GM12874 (cell line): Measurements from ENCODE around the gene NIP7.

Source experiments
- TF ChIP-seq, protein P1 (sequence below): IDR thresholded peaks from 2 replicates; pipeline ENCODE4 v1.5.1; 2011; ENCODE audit warnings: low read depth, mild to moderate bottlenecking, control low read depth, low read length, moderate library complexity; ENCODE audit not compliant: insufficient read depth

The NIP7 gene

DNA sequence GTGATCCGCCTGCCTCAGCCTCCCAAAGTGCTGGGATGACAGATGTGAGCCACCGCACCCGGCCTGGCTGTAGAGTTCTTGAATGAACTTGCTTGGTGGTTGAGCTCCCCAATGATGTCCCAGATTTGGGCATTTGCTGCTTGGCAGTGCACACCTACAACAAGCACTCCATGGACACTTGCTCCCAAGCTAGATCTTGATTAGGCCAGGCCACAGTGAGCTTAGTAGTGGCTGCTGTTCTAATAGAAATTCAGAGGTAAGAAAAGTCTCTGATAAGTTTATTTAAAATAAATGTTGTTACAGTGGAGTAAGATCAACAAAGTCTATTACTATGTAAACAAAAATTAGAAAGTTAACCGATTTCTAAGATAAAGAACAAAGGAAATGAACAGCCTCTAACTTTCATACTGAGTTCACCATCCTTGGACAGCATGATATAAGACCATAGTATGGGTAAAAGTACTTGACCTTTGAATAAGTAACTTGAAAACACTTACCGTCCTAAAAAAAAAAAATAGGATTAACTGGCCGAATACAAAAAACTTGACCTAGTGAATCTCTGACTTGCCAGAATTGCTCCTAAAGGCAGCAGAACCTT lies 11.1 kb downstream of the NIP7 start:
- TF ChIP-seq, protein P1, sequence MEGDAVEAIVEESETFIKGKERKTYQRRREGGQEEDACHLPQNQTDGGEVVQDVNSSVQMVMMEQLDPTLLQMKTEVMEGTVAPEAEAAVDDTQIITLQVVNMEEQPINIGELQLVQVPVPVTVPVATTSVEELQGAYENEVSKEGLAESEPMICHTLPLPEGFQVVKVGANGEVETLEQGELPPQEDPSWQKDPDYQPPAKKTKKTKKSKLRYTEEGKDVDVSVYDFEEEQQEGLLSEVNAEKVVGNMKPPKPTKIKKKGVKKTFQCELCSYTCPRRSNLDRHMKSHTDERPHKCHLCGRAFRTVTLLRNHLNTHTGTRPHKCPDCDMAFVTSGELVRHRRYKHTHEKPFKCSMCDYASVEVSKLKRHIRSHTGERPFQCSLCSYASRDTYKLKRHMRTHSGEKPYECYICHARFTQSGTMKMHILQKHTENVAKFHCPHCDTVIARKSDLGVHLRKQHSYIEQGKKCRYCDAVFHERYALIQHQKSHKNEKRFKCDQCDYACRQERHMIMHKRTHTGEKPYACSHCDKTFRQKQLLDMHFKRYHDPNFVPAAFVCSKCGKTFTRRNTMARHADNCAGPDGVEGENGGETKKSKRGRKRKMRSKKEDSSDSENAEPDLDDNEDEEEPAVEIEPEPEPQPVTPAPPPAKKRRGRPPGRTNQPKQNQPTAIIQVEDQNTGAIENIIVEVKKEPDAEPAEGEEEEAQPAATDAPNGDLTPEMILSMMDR: no peak

DNA sequence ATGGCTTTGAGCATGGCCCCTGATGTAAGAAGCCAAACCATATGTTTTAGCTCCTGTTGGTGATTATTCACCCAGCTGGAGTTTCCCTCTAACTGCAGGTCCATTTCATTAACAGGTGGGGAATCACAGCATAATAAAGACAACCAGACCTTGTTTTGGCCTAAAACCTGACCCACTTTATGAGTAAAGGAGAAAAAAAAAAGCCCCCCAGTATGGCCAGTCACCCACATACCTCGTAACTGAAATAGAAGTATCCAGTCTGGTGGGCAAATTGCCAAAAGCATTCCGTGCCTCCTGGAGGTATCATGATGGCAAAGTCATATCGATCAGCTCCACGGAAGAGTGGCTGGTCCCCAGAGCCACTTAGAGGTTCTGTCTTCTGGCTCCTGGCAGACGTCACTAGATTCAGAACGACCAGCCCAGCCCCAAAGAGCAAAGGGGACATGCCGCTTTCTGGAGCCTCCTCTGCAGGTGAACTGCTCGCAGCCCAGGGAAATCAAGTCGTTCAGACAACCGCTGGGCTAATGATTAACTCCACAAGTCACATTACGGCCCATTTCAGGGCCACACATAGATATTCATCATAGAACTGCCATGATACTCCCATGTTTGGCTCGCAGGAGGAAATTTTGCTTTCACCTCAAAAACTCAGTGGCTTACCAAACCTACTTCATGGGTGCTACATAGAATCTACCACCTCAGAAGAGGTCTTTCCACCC lies 11.9 kb downstream of the NIP7 start, which contains the start of gene TMED6:
Gene TMED6, minus strand, starts transcription at position 478 of the 719 bp plus-strand sequence. Its CDS starts 33 bp downstream, at position 445.
- TF ChIP-seq, protein P1: no peak

DNA sequence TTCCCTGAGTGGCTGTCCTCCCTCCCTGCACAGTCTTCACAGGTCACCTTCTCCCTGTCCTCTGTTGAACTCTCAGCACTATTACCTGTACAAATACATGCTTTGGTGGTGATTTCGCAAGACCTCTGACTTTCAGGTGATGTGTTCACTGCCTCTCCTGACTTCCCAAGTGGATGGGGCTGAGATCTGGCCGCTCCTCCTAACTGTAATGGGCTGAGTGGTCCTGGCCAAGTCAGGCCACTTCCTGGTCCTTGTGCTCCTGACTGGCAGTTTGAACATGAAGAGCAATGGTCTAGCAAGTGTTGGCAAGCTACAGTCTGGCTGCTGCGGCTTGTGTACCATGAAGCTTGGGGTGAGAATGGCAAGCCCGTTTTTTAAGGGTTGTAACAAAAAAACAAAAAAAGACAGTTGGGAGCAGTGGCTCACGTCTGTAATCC lies 23.7 kb downstream of the NIP7 start:
- TF ChIP-seq, protein P1: no peak

DNA sequence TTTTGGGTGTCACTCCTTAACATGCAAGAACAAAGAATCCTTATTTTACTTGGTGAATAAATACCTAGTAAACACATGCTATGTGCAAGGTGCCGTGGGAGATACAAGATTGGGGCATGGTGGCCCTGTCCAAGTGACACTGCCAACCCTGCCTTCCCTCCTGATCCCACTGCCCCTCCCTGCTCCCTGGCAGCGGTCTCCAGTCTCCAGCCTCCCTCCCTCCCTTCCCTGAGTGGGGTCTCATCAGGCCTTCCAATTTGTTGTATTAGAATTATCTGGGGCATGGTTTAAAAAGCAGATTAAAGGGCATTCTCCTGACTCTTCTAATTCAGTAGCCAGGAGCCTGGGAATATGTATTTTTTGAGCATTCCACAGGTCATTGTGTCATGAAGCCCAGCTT lies 24.5 kb downstream of the NIP7 start:
- TF ChIP-seq, protein P1: no peak

DNA sequence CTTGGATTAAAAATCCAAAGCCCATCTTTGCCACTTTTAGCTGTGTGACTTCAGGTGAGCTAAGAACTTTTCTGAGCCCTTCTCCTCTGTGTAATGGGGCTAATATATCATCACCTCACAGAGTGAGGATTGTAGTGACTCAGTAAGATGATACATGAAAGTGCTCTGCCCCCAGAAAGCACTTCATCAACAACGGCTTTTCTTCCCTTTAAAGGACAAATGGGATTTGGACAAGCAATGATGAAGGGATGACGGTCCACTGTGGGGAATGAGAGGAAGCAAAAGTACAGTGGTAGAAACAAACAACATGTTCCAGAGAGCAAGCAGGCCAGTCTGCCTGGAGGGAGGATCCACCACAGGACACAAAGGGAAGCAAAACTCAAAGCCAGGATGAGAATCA lies 26.3 kb downstream of the NIP7 start:
- TF ChIP-seq, protein P1: no peak

DNA sequence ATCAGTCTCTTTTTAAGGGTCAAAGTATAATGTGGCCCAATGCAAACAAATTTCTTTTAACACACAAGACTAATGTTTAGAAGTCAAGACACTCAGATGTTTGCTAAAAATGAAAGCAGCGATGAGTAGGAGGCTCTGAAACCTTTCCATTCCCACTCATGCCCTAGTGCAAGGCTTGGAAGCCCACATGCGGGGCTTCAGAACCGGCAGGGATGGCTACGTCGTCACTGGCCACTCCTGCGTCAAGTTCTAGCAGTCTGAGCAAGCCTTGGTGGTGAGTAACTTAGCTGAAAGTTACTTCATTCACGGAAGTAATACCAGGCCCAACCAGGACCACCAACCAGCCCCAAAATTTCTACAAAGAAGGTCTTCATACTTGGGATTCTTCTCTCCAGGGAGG lies 26.9 kb downstream of the NIP7 start:
- TF ChIP-seq, protein P1: no peak

DNA sequence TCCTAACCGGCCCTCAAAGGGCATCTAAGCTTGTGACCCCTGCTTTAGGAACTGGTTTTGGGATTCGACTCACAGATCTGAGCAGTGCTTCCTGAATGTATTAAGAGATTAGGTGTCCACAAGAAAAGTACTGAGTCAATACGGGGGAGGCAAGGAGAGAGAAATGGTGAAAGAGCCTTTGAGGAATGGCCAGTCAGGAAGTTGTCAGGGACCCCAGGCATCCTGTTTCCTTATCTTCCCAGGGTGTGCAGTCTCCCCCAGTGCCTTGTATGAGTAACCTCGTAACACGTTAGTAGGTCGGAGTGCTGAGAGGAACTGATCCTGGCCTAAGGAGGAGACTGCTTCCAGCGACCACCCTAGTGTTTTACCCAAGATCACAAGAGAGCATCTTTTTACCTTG lies 28.4 kb downstream of the NIP7 start:
- TF ChIP-seq, protein P1: no peak
